SK-N-SH (cell line): Measurements from ENCODE around the gene NME3.

Experiments used
- ELF1 ChIP-seq: IDR thresholded peaks from 2 replicates; pipeline ENCODE4 v1.4.0; 2012
- EP300 ChIP-seq, 2 experiments: IDR thresholded peaks; 2 replicates each; pipeline versions ENCODE4 v1.4.0 to v1.6.1; 2012; ENCODE audit warnings: borderline replicate concordance in 1 of 2, low read depth in 1 of 2, low read length in 1 of 2
- NFIC ChIP-seq: IDR thresholded peaks from 2 replicates; pipeline ENCODE4 v1.4.0; 2012; ENCODE audit warnings: borderline replicate concordance
- POLR2AphosphoS5 ChIP-seq: IDR thresholded peaks from 2 replicates; pipeline ENCODE4 v1.6.1; 2012; ENCODE audit warnings: low read depth, low read length
- RAD21 ChIP-seq: IDR thresholded peaks from 2 replicates; pipeline ENCODE4 v1.6.1; 2012; ENCODE audit warnings: mild to moderate bottlenecking, low read length
- RXRA ChIP-seq: IDR thresholded peaks from 2 replicates; pipeline ENCODE4 v1.4.0; 2012; ENCODE audit warnings: low read depth, mild to moderate bottlenecking, borderline replicate concordance
- TCF12 ChIP-seq: IDR thresholded peaks from 2 replicates; pipeline ENCODE4 v1.4.0; 2012
- TF ChIP-seq, protein P1 (sequence below): fragments of 200-600 bp; sonication (generic); IDR thresholded peaks from 2 replicates; pipeline ENCODE4 v1.6.1; 2017; ENCODE audit warnings: antibody characterized with exemption, mild to moderate bottlenecking, moderate library complexity
- TF ChIP-seq, protein P2 (sequence below): IDR thresholded peaks from 2 replicates; pipeline ENCODE4 v1.6.1; 2012; ENCODE audit warnings: mild to moderate bottlenecking, low read depth, low read length, moderate library complexity

DNA sequence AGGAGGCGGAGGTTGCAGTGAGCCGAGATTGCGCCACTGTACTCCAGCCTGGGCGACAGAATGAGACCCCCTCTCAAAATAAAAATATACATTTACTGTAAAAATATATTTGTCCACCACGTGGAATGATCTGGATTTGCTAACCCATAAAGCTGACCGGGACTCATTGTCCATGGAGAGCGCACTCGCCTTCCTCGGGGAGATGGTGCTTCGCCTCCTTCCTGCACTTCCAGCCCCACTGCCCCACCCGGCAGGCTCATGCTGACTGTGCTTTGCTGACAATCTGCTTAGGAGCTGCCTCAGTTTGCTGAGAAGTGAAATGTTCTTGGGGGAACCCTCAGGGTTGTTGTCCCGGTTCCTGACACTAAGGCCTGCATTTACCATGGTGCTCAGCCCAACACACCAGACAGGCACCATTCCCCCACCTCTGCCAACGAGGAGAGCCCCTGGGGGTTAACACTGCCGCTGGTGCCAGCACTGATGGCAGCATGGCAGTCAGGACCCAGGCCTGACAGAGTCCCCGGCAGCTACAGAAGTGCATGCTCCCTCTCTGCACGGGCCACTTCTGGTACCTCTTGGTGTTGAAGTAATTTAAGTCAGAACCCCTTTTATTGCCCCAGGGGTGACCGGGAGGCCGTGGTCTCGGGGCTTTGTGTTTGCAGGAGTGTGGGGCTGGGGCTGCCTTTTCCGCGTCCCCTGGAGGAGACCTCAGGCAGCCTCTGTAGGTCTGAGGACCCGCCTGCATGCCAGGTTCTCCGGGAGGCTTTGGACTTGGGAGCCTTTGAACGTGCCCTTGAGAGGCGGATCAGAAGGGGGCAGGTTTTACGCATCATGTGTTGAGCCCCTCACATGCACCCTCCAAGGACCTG is 13.9 kb upstream of the NME3 start:
- TF ChIP-seq, protein P1, sequence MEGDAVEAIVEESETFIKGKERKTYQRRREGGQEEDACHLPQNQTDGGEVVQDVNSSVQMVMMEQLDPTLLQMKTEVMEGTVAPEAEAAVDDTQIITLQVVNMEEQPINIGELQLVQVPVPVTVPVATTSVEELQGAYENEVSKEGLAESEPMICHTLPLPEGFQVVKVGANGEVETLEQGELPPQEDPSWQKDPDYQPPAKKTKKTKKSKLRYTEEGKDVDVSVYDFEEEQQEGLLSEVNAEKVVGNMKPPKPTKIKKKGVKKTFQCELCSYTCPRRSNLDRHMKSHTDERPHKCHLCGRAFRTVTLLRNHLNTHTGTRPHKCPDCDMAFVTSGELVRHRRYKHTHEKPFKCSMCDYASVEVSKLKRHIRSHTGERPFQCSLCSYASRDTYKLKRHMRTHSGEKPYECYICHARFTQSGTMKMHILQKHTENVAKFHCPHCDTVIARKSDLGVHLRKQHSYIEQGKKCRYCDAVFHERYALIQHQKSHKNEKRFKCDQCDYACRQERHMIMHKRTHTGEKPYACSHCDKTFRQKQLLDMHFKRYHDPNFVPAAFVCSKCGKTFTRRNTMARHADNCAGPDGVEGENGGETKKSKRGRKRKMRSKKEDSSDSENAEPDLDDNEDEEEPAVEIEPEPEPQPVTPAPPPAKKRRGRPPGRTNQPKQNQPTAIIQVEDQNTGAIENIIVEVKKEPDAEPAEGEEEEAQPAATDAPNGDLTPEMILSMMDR: no peak
- TF ChIP-seq EP300 (IDR thresholded peaks at IDR 0.05; ENCODE audit: borderline replicate concordance in 1 of 2, low read depth in 1 of 2, low read length in 1 of 2): no peak
- no peak for TF ChIP-seq POLR2AphosphoS5
- TF ChIP-seq, protein P2, sequence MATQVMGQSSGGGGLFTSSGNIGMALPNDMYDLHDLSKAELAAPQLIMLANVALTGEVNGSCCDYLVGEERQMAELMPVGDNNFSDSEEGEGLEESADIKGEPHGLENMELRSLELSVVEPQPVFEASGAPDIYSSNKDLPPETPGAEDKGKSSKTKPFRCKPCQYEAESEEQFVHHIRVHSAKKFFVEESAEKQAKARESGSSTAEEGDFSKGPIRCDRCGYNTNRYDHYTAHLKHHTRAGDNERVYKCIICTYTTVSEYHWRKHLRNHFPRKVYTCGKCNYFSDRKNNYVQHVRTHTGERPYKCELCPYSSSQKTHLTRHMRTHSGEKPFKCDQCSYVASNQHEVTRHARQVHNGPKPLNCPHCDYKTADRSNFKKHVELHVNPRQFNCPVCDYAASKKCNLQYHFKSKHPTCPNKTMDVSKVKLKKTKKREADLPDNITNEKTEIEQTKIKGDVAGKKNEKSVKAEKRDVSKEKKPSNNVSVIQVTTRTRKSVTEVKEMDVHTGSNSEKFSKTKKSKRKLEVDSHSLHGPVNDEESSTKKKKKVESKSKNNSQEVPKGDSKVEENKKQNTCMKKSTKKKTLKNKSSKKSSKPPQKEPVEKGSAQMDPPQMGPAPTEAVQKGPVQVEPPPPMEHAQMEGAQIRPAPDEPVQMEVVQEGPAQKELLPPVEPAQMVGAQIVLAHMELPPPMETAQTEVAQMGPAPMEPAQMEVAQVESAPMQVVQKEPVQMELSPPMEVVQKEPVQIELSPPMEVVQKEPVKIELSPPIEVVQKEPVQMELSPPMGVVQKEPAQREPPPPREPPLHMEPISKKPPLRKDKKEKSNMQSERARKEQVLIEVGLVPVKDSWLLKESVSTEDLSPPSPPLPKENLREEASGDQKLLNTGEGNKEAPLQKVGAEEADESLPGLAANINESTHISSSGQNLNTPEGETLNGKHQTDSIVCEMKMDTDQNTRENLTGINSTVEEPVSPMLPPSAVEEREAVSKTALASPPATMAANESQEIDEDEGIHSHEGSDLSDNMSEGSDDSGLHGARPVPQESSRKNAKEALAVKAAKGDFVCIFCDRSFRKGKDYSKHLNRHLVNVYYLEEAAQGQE: no peak
- TF ChIP-seq NFIC: no peak
- no peak for TF ChIP-seq RXRA
- TF ChIP-seq ELF1: no peak
- TF ChIP-seq RAD21: no peak
- no peak for TF ChIP-seq TCF12
